Activated CD8-positive, alpha-beta memory T cell treated with anti-CD3 and anti-CD28 coated beads, Interleukin-2, amount 50 U/mL, for 48 hours (primary cell): ENCODE results near the gene GRID1.
"Not testable (repeated sequence)": the region's sequence is repeated elsewhere in the genome, so short reads cannot be mapped to it uniquely, and the experiment has no call there.

Experiments
- DNase-seq: peaks from one replicate; pipeline ENCODE4 v3.0.0-alpha.2; 2020

The GRID1 gene

GRCh38 chr10:85959239-85959638 lies 407.4 kb downstream of the GRID1 start:
- no peak for DNase-seq

GRCh38 chr10:85950921-85951320 lies 415.7 kb downstream of the GRID1 start:
- DNase-seq: no peak

DNA sequence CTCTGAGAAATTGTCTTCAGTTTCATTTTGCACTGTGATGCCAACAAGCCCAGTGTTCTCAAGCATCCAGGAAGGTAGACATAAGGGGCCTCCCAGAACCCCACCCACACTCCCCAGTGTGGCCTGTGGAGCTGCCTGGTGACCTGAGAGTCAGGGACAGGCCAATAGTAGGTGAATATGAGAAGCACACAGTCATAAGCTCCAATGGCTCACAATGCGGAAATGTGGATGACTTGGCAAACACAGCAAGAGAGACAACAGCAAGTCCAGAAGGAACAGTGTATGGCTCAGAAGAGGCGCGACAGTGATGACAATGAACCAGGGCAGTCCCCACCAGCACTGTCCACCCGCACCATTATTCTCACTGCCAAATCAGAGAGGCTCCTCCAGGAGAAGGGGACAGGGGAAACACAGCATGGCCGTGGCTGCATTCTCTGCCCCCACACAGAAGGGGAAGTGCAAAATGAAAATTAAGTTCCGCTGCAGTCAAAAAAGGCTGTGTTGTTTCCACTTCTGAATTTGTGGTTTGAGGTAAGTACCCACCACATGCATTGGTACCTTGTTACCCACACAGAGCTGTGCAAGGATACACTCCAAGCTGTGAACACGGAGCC lies 419.8 kb downstream of the GRID1 start:
- DNase-seq: no peak

DNA sequence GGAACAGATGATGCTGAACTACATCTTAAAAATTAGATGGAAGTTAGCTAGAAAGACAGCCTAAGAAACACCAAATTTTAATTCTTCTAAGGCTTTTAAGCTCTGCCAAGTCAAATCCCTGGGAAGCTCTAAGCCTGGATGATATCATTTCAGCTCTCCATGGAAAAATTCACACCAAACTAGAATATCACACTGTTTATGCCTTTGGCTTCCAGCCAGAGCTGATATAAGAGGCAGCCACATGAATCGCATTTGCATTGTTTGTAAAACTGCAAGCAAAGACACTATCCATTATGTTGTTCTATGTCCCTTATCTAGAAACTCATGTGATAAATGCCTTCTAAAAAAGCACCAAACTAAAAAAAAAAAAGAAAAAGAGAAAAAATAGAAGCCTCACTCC lies 430.4 kb downstream of the GRID1 start:
- DNase-seq: no peak

DNA sequence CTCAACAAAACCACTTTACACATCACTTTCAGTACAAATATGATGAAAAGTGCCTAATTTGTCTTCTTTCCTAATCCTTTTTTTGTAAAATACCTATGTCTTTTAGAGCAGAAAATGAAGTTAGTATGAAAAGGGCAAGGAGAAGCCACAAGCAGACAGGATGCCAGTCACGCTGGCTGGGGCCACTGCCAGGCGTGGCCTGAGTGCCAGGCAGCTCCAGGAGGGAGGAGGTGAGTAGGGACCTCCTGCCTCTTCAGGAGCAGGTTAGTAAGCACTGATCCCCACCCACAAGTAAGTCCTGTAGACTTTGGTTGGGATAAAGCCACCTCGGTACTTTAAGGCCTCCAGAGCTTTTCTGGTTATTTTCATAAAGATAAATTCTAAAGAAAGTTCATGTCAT lies 432.0 kb downstream of the GRID1 start:
- DNase-seq: no peak

GRCh38 chr10:85929993-85930392 lies 436.6 kb downstream of the GRID1 start:
- not testable (repeated sequence) for DNase-seq

DNA sequence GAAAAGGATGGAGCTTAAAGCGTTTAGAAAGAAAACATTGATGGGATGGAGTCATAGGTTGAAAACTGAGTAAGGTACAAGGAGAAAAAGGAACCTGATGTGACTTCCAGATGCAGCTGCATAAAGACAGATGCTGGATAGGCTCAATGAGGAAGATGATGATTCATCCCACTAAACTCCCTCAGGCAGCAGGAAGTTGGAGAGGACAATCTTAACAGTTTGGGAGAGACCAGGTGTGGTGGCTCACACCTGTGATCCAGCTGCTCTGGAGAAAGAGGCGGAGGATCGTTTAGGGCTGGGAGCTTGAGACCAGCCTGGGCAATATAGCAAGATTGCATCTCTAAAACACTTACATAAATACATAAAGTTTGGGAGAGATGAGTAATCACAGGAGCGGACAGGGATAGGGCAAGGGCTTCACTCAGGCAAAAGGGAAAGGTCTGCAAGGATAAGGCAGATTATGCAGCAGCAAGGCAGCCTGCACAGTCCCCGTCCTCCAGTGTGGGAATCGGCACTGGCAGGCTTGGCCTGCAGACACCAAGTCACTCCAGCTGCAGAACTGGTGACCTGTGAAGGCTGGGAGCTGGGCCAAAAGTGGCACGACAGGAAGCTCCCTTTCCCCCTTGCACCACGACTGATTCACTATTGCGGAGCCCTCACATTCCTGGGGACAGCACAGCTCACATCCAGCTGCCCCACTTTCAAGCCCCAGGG lies 438.5 kb downstream of the GRID1 start:
- DNase-seq: no peak

- no peak for DNase-seq
These were observed 439.6 kb downstream of the GRID1 start for GRCh38 chr10:85926986-85927385.

DNA sequence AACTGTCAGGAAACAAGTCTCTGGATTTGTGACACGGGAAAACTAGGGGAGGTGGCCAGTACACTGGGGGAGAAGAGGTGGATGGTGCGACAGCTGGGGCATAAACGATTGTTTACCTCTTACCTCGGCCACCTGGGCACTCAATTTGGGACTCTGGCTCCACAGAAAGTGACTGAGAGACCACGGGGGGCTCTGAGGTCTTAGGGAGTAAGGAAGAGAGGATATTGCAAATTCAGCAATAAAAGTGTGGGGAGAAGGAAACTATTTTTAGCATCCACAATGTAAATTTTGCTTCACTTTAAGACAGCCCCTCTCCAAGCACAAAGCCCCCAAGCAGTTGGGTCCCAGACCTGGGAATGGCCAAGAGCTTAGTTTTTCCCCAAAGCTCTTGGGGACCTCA lies 440.5 kb downstream of the GRID1 start:
- no peak for DNase-seq

DNA sequence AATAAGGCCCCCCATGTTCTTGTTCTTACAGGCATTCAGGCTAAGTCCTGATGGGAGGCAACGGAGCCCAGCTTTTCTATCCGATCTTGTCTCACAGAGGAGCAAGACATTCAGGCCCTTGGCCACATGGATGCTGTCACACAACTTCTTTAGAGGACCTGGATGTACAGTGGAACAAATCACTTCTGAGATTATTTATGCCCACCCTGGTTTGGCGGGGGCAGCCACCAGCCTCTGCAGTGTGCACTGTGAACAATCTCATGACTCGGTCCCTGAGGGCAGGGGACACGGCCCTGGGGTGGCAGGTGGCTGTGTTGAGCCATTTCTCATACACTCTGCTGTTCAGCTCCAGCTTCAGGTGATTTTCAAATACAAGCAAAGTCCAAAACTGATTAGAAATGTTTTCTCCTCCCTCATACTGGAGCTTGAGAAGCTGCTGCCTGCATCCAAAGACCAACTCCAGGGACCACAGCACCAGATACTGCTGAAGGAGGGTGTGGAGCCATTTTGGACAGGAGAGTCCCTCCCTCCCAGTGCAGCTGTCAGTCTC lies 441.3 kb downstream of the GRID1 start:
- DNase-seq: no peak

DNA sequence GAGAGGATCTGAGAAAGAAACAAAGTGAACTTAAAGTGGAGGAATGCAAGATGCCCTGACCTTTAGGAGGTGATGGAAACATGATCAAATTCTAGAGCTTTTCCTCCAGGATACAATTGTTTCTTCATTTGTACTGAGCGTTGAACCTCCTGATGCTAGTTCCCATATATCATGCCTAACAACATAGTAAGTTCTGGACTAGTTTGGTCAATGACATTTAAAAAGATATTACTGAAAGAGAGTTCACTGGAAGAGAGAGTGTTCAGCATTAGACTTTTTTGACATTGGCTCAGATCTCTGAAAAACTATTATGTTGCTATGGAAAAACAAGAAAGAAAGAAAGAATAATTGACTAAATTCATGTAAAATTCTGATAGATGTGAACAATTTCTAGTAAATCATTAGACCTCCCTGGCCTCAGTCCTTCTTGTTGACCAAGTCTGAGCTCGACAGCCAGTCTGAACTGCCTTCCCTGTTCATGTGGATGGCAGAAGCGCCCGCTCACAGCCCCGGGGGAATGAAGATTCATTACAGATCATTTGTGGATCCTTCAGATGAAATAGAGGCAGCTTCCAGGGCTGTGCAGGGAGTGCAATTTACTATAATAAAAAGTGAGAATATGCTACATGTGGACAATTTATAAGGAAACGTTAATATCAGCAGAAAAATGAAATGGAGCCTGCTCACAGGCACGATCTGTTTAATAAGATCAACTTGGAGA lies 442.1 kb downstream of the GRID1 start:
- DNase-seq: no peak

DNA sequence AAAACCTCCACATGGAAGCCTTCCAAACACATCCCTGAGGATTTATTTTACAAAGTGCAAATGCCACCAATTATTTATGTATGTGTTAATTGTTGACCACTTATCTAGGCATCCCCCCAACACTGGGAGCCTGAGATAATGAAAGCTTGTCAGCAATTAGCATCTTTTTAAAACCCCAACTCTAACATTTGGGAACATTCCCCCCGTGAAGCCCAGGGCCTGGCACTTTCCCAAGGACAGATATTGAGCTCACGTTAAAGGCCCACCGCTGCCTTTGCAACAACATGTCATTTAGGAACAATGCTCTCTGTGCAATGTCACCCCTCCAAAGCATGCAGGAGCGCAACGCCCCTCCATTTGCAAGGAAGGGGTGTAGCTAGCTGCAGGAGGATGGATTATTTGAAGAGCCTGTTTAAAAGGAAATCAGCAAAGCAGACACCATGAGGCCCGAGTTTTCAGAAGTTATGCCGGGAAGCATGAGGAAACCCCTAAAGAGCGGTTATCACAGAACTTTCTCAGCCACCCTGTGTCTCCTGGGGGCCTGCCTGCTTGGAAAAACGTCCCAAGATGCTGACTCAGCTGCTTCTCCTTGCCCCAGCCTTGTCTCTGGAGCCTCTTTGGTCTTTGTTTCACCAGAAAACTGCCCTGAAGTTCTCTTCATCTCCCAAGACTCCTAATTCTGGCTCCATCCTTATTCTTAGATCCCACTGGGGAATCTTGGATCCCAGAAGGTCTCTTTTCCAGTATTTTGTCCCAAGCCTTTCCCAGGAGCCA lies 444.1 kb downstream of the GRID1 start:
- no peak for DNase-seq

DNA sequence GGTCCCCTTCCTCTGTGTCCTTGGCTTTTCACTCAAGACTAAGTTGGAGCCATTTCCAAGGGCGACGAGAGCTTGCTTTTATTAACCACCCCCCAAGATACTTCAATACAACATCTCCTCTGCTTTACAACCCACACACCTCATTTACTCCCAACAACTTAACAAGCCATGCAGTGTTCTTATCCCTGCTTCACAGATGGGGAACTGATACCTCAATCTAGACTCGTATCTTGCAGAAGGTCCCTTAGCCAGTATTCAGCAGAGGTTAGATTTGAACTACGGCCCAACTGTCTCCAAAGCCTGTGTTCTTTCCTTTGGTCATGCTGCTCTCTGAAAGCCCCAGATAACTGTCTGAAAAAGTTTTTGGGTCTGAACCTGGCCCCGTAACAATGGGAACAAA lies 444.8 kb downstream of the GRID1 start:
- DNase-seq: no peak

DNA sequence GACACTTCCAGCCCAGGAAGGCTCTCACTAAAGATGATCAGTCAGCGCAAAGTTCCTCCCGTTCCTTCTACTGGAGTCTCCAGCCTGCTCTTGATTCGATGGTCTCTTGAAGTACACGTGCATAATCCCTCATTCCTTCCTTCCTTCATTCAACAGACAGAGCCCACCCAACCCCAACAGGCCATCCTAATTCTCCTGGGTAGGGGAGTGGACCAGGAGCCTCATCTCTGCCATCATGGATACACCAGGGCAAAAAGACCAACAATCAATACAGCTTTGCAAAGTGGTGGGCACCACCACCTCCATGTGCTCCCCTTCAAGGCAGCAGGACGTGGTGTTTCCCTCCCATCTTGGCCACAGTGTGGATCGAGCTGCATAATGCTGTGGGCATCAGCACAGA lies 446.3 kb downstream of the GRID1 start:
- no peak for DNase-seq

DNA sequence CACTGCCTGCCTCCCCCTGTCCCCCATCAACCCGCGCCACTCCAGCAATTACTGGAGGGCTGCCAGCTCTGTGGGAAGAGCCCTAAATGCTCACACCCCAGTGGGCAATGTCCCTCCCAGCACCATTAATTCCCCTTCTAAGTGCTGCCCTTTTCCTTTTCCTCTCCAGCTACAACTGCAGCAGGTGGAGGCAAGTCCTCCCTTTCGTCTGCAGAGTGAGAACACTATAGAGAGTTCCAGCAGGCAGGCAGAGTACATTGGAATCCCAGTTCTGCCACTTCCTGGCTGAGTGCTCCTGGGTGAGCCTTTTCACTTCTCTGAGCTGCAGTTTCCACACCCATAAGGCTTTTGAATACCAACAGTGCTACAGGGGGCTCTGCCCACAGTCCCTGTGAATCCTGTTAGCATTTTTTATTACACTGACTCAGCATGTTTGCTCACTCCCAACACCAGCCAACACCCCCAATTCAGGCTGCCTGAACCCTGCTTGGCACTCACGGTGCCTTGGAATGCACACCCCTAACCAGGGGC lies 447.0 kb downstream of the GRID1 start:
- no peak for DNase-seq

GRCh38 chr10:85918371-85918770 lies 448.2 kb downstream of the GRID1 start:
- DNase-seq: no peak

- DNase-seq: no peak
These were observed 449.0 kb downstream of the GRID1 start for GRCh38 chr10:85917601-85918000.

- DNase-seq: no peak
These were observed 449.5 kb downstream of the GRID1 start for GRCh38 chr10:85916994-85917573.

DNA sequence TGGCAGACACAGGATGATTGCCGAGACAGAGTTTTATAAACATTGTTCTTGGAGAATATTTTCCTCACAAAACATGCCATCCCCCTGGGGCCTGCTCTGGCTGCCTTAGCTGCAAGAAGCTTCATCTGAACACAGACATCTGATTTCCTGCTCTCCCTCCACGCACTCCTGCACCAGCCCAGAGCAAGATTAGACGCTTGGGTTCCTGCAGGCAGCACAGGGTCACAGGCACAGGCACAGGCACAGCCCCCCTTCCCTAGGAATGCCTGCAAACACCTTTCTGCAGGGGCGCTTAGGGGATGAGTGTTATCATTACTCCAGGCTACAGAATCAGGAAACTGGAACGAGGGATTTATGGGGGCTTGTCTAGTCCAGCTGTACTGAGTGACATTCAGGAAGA lies 450.3 kb downstream of the GRID1 start:
- no peak for DNase-seq

- no peak for DNase-seq
These were observed 451.2 kb downstream of the GRID1 start for GRCh38 chr10:85915245-85915846.

- DNase-seq: no peak
These were observed 451.9 kb downstream of the GRID1 start for GRCh38 chr10:85914720-85915119.

GRCh38 chr10:85908462-85908861 lies 458.1 kb downstream of the GRID1 start:
- DNase-seq: no peak
